GM19099 (cell line): Measurements from ENCODE around the gene CIROP.

Experiments used
- POLR2A ChIP-seq: IDR thresholded peaks from 3 replicates; pipeline ENCODE4 v1.6.1; 2011; ENCODE audit warnings: low read depth; ENCODE audit not compliant: insufficient read length; ENCODE audit errors: extremely low read depth

Gene CIROP

DNA sequence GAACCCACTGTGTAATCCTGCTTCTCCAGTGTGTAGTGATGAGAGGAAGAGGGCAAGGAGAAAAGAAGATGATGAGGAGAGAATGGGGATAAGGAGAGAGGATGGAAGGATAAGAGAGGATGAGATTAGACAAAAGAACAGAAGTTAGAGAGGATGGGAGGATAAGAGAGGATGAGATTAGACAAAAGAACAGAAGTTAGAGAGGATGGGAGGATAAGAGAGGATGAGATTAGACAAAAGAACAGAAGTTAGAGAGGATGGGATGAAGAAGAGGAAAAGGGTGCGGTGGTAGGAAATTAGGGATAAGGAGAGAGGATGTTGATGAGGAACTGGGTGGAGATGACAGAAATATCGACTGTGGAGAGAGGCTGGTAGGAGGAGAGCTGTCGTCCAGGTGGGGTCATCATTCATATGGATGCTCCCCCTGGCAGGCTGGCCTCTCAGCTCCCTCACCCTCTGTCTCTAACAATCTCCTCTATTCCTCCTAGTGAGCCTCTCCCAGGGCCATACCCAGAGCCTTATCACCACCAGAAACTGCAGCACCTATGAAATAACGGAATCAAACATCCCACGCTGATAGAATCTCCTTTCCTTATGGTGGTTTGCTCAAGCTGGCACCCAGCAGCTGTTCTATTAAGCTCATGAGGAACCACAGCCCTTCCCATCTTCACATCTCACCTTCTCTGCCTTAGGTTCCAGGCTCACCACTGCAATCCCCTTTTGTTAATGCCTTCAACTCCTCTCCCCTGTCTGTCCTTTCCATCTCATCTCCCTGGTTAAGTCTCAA, 6.0 kb upstream of the CIROP start:
- no peak for TF ChIP-seq POLR2A

- TF ChIP-seq POLR2A: no peak
Measured at GRCh38 chr14:23109769-23110168, 5.0 kb upstream of the CIROP start.

- no peak for TF ChIP-seq POLR2A
Measured at GRCh38 chr14:23106747-23107045, 1.9 kb upstream of the CIROP start.

DNA sequence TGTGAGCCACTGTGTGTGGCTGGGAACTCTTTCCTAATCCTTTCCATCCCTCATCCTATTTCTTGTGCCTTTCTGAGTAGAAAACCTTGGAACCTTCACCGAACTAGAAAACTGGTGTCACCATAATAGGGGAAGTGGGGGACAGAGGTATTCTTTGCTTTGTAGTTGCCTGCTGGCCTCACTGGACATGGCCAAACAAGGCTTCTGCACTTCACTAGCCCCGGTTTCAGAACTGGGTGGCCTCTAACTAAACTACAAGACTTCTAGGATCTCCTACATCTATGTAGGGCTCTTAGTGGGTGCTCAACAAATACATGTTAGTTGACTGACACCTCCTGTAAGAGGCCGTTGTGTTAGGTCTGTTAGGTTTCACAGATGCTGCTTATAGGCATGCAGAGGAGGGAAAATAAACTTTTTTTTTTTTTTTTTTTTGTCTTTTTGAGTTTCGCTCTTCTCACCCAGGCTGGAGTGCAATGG, 597 bp upstream of the CIROP start:
- TF ChIP-seq POLR2A: no peak

DNA sequence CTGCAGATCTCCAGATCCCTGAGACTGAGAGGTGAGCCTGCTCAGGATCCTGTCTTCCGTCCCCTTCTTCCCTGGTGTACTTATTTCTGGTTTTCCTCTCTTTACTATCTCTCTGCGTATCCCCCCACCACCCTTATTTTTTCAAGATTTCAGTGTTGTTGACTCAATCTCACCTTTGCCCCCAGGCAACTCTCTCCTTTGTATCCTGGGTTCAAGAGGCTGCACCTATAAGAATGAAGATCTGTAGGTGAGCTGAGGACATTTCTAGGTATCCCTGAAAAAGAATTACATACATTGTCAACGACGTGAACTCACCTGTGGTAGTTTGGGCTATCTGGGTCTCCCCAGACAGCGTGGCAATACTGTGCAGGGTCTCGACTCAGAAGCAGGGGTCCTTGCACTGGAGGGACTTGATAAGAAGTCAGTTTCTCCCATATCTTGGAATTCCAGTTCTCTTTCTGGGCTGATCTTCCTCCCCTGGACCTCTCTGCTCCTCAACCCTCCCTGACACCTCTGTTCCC, 659 bp downstream of the CIROP start:
- no peak for TF ChIP-seq POLR2A

- no peak for TF ChIP-seq POLR2A
Measured at GRCh38 chr14:23103581-23103980, 1.2 kb downstream of the CIROP start.

DNA sequence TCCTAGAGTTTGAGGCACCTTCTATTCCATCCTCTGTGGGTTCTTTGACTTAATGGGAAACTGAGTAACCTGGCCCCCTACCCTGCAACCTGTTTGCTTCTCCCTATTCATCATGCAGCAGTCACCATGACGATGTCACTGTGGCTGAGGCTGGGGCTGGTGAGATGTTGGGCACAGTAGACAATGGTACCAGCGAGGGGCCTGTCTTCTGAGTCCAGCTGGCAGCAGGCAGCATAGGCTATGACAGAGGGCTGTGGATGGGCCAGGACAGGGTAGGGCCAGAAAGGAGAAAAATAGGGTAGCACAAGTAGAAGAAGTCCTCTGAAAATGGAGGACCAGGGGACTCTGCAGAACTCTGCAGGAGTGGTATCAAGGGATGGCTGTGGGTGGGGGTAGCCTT, 2.0 kb downstream of the CIROP start:
- no peak for TF ChIP-seq POLR2A

DNA sequence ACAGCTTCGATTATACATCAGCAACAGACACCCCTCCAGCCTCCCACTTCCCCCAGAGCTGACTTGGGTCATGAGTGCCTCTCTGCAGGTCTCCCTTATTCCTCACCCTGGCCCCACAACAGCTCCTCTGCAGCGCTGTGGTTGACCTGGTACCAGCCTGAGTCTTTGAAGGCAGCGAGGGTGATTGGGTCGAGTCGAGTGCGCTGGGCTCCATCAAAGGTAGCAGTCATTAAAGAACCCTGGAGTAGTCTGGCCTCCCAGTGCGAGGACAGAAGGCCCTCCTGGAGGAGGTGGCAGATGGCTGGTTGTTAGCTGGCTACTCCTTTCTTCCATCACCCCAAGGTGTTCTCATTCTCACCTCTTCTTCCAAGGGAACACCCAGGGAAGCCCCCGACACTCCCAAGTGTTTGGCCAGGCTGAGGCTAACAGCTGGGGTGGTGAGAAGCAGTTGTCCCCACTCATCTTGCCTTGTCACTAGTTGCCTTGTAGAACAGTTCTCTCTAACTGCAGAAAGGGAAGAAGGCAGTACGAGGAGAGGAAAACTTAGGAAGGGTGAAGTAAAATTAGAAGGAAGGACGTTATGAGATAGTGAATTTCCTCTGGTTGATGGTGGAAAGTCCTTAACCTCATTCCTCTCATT, 2.7 kb downstream of the CIROP start:
- TF ChIP-seq POLR2A: no peak

GRCh38 chr14:23101213-23101970, 3.4 kb downstream of the CIROP start:
- no peak for TF ChIP-seq POLR2A

GRCh38 chr14:23099212-23099861, 5.5 kb downstream of the CIROP start:
- TF ChIP-seq POLR2A: no peak

DNA sequence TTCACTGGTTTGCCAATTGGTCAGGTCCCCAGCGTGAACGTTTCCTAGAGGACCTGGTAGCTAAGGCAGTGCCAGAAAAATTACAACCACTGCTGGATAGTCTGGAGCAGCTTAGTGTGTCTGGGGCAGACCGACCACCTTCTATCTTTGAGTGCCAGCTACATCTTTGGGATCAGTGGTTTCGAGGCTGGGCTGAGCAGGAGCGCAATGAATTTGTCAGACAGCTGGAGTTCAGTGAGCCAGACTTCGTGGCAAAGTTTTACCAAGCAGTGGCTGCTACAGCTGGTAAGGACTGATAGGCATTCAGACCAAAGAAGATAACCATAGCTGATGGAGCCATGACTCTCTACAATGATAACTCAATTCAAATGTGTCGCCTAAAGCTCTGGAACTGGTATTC, 7.0 kb downstream of the CIROP start:
- no peak for TF ChIP-seq POLR2A

DNA sequence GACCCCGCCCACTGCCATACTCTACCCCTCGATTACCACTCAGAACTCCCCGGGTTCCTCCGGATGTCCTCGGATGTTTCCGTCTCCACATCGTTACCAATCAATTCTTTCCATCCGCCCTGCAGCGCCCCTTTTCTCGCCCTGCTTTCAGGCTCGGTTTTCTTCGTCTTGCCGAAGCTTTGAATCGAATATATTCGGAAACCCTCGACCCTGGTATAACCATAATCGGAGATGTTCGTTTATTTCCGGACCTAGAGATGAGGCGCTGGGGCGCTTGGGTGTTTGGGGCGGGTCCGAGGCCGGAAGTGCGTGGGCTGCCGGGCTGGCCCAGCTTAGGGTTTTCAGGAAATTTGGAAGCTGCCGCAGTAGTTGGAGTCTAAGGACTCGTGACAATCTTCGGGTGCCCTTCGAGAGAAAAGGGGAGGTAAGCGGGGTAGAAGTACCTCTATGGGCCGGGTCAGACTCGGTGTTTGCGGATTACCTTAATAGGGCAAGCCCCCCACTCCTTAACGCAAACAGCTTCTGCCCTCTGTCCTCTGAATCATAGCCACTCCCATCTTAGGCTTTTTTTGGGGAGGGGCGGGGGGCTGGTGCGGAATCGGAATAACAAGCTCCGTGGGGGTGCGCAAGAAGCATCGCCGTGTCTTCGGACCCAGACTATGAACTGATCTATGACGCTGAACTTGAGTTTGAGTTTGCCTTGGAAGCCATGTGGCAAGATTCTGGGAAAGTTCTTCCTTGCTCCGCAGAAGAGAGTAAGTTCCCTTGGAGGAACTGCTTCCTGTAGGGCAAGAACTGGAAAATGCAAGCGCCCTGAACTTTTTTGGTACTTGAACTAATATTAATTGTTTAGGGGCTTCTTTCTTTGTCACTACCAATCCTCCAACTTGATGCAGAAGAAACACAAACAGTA, 9.3 kb downstream of the CIROP start, which contains the start of gene C14orf119:
Gene C14orf119, plus strand, starts transcription at position 310 of the 913 bp plus-strand sequence. CDS start 2,154 bp downstream, outside the sequence.
- peak; percentile 51 for TF ChIP-seq POLR2A

DNA sequence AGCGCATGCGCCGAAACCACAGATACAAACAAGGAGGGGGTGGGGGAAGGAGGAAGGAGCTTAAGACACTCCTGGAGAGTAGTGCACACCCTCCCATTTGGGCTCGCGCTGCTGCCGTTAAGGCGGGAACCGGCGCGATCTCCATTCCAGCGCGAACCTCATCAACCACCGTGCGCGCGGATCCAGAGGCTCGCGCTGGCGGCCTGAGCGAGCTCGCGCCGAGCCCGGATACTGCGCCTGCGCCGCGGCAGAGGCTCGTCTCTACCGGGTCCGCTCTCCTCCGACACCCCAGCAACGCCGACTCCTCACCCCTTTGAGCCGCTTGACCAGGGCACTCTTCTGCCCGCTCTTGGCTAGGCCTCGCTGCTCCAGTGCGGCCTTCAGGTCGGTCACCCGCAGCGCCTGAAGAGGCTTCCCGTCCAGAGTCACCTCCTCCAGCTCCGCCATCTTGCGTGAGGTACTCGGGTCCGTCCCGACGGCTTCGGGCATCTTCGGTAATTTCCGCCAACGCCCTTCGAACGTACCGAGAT, 10.1 kb downstream of the CIROP start, which contains the start of gene ACIN1:
Gene ACIN1, minus strand, starts transcription at position 471 of the 530 bp plus-strand sequence. Its CDS starts 24 bp downstream, at position 447.
- peak; percentile 86 for TF ChIP-seq POLR2A

DNA sequence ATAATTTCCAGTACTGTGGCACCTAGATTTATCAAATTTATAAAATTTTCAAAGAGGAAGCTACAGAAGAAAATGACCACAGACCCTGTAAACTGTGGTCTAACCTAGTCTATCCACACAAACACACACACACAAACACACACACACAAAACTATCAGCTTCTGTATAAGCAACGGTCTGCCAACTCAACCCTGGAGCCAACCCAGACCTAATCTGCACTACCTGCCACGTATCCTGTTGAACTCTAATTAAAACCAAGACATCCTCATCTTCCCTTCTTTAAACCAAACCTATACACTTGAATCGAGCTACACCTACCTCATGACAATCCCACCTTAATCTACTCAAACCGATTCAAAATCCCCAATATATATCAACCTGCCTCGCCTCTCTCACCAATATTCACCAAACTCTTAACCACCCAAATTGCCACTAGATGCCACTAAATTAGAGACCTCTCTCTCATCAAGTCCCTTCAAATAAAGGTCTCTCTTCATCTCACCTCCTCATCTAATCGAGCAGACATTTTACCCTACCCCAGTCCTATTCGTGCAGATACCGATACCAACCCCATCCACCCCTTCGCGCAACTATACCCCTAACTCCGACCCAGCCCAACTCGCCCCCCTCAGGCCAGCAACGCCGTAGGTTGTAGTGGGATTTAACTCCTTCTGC, 10.7 kb downstream of the CIROP start:
- no peak for TF ChIP-seq POLR2A

GRCh38 chr14:23093526-23093925, 11.3 kb downstream of the CIROP start:
- no peak for TF ChIP-seq POLR2A
